NCI-H2196 (cell line): ENCODE results near the gene TDRD9.

Experiments
- DNase-seq: peaks from one replicate; lab custom pipeline; 2025; ENCODE audit not compliant: unreplicated experiment; lab: John Stamatoyannopoulos, UW

TDRD9 gene

DNA sequence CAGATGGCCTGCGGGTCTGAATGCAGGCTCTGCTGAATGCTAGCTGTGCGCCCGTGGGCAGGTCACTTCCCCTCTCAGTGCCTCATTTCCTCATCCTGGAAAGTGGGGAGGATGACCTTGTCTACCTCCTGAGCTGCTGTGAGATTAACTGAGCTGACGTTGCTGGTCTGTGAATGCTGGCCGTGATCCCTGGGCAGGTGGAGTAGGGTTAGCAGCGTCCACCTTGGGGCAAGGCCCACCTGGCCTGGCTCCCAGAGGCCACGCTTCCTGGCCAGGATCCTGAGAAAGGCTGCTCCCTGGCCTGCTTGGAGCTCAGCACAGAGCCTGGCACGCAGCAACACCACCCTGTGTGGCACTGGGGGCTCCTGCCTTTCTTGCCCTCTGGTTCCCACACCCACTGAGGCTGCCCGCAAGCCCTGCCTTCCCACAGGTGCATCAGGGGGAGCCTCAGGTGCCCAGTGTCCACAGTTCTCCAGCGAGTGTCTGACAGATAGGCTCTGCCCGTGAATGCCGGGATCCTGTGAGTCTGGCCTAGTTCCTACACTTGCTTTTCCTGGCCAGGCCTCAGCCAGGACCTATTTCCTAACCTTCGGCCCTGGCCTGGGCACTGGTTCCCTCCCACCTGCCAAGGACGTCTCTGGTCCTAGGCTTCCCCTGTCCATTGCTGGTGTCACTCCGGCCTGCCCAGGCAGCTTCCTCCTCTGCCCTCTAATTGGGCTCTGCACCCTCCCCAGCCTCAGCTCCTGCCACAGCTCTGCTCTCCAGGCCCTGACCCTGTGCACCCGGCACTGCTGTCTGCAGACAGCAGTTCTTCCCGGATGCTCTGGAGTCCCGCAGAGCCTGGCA lies 37.2 kb upstream of the TDRD9 start:
- no peak for DNase-seq

DNA sequence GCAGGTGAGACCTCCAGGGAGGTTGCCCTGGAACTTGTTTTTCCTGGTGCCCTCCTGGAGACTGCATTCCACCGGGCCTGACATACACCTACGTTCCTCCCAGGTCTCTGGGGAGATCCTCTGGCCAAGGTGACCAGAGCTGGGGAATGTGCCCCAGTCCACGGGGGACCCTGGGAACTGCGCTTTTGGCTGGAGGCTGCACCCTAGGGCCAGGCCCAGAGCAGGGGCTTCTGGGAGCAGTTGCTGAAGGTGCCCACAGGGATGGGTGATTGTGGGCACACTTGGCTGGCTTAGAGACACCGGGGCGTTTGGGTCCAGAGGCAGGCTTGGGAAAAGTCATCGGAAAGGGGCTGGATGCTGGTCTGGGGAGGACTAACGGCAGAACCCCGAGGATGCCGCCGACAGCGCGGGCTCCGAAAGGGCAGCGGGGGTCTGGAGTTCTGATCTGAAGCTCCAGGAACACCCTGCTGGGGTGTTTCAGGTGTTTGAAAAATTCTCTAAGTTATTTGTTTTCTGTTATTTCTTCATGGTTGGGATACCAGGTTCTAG lies 36.5 kb upstream of the TDRD9 start:
- DNase-seq, result no peak

DNA sequence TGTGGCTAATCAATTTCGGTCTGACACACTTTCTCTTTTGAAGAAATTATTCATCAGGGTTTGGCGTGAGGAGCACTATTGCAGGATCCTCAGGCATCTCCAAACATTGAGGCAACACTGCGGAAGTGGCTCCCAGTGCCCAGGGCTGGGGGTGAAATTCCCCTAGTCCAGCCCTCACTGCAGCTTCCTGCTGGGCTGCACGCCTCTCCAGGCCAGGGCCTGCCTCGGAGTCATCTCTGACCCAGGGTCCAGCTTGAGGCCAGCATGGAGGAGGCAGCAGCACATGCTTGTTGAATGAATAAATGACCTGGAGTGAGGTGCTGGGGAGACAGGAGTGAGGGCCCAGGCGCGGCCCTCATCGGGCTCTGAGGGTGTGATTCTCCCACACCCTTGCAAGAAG lies 36.0 kb upstream of the TDRD9 start:
- DNase-seq, result no peak

DNA sequence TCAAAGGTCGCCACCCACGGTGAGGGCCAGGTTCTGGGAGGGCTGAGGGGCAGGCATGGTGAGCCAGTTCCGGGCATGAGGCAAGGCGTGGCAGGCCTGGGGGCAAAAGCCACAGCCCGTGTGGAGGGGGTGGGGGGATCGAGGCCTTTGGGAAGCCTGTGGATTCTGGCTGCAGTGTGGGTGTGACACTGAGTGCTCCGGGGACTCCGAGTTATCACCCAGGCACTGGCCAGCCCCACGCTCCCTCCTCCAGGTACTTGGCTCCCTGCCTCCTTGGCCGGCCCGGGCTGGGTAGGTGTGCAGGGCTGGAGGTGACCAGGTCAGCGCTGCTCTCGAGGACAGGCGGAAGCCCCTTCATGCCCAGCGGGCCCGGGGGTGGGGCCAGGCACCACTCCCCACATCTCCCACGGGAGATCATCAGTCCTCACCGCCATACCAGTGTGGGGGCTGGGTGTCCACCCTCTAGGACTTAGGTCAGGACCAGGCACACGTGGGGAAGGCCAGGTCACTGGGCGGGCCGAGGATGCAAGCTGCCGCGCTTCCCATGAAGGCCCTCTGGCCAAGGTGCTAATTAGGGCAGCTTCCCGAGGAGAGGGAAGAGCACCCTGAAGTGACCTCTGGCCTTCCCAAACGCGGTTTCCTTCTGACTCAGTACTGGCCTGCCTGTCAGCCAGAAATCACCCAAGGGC lies 34.1 kb upstream of the TDRD9 start:
- DNase-seq, result no peak

DNA sequence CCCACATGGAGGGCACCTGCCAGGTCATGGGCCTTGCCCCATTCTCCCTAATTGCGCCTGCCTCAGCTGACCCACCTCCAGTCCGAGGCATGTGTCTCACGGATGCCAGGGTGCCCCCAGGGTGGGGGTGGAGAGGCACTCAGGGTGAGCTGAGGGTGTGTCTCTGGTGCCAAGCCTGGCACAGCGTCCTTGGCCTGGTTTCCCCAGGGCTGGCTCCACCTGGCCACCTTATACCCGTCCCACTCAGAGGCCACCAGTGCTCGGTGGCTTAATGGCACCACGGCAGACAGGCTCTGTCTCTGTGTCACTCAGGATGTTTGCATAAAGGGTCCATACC lies 33.6 kb upstream of the TDRD9 start:
- no peak for DNase-seq

DNA sequence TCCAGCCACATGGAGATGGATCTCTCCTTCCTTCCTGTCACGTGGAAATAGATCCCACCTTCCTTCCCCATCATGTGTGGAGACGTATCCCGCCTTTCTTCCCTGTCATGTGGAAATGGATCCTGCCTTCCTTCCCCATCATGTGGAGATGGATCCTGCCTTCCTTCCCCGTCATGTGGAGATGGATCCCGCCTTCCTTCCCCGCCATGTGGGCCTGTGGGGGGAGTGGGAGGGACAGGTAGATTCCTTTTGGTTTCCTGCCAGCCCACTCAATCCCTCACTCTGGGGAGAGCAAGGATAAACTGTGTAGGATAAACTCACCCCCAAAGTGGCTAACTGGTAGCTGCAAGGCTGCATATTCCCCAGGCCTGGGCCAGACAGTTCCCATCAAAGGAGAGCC lies 31.7 kb upstream of the TDRD9 start:
- no peak for DNase-seq

DNA sequence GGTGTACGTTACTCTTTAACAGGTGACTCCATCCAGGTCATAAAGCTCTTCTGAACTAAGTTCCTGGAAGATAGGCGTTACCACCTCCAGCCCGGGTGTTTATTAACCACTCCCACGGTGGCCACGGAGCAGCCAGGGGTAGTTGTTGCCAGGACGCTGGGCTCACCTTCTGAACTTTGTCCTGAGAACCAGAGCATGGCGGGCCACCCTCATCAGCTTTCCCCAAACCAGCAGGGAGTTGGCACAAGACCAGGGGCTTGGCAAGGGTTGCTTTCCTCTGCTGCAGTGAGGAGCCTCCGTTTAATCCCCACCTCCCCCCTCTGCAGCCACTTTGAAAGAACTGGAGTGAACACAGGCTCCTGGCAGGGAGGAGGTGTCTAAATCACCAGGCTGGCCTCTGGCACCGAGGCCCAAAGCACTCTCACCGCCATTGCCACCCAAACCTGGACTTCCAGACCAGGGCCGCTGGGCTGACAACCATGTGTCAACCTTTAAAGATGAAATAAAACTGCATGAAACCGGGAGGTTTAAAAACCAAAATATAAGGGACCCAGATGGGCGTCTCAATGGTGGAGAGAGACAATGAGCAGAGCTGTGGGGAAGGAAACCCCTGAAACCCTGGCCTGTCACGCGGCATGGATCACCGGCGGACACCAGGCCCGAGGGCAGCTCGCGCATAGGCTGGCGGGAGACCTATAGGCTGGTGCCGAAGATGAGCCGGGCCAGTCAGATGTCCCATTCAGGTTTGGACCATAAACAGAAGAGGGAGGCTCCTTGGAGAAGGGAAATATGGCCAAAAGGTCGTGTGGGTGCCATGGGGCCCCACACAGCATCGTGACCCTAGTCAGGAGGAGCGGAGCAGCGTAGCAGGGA lies 30.9 kb upstream of the TDRD9 start:
- peak; percentile 4 for DNase-seq

DNA sequence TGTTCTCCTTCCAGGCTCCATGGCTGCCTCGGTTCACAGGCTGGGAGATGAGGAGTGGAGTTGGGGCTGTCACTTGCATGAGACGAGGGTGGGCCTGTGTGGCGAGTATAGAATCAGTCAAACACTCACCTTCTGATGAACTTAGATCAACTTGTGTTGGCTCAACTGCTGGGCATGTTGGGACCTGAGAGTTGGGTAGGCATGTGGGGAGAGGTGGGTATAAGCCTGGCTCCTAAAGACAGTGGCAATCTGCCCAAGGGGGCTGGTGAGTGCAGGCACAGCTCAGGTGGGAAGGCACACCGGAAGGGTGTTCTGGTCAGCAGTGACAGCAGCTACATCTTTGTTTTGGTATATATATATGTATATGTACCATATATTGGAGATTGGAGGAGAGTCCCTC lies 30.1 kb upstream of the TDRD9 start:
- no peak for DNase-seq

DNA sequence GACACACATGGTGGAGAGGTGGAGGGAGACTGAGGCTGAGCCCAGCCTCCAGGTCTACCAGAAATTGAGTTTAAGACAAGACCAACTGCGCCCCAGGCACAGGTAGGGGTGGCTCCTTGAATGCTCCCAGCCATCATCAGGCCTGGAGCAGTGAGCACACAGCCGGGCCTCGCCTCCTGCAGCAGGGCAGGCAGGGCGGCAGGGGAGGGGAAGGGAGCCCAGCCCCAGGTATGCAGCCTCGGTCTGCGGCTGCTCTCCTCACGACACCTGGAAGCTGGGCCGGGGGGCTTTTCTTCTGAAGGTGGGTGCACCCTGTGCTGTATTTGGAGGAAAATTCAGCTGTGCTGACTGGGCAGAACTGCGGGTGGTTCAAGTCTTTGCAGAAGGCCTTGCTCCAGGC lies 29.5 kb upstream of the TDRD9 start:
- DNase-seq, result no peak

DNA sequence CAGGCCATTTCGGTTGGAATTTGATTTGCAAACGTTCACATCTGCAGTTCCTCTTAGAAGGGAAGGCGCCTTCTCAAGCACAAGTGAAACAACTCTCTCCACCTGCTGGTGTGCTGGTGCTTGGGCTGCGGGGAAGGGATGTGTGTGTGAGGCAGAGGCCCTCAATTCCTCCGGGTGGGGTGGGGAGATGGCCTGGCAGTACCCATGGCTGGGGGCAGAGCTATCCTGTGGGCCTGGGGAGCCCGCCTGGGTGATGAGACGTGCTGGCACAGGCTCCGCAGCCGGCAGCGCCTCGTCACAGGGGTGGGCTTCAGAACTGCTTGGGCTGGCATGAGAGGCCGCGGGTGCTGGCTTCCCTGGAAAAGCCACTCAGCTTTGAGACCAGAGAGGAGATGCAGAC lies 28.9 kb upstream of the TDRD9 start:
- DNase-seq, result no peak

DNA sequence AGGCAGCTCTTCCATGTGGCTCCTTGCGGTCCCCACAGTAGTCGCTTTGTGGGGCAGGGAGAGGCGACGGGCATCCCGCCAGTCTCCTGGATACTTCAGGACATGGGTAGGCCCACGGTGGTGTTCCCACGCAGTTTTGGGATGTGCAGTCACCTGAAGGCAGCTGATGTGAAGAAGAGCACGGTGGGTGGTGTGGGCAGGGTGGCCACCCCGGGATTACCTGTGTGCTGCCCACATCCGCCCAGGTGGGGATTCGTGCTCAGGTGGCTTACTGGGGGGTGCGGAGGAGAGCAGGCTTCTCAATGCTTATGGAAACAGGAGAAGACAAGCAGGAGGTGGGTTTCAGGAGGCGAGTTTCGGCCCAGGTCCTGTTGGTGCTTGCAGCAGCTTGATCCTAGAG lies 28.4 kb upstream of the TDRD9 start:
- DNase-seq, result no peak

DNA sequence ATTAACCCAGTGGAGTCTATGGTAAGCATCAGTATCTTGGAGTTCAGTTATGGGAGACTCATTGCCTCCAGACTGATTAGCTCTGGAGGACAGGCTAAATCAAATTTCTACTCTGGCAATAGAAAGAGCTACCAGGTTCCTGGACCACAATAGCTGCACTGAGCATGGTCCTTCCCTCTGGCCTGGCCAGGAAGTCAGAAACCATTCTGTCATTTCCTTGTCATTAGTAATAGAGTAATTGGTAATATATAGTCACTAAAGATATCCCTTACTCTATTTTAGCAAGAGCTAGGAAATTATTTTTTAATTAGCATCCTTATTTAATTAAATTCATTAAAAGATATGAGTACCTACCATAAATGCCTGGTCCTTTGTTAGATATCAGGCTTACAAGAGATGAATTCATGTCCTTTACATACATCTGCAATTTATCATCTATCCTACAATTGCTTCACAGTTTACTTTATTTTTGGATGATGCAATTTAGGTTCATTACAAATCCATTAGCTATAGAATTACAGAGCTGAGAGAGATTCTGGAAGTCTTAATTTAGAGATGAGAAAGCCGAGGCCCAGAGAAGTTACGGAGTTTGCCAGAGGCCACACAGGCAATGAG lies 23.7 kb upstream of the TDRD9 start:
- DNase-seq, result no peak

DNA sequence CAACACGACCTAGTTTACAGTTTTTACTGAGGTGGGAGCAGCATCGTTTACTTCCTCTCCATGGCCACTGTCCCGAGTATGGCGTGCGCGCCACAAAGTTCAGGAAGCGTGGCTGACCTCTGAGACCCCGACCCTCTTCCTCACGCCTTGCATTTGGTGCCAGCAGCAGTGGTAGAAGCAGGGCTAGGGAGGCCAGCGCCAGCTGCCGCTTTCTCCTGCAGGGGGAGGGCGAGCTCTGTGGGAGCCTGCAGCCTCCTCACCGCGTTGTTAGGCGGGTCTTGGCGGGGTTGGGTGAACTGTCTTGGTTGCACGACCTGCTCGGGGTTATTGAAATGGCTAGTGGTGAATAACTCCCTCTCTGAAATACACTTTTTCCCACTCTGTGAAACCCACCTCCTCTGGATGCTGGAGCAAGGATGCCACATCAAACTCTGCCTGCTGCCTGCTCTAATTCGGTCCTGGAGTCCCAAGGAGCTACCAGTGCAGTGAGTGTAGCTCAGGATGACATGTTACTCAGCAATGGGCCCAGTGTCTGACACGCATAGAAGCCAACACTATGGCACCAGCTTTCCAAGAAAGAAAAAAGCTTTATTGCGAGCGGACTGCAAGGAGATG lies 22.3 kb upstream of the TDRD9 start:
- DNase-seq, result no peak

DNA sequence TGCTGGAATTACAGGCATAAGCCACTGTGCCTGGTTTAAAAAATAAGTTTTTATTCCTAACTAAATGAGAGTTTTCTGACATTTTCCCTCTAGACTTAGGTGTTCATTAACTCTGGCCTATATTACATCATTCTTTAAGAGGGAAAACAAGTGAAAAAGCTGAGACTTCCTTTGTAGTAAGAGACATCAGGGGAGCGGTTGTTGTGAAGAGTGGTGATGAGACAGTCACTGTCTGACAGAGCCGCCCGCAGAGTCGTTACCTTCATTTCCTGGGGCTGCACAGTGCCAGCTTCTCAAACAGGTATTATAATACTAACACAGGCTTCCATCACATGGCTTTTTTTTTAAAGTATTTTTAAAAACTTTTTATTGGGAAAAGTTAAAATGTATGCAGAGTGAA lies 19.7 kb upstream of the TDRD9 start:
- DNase-seq, result no peak

DNA sequence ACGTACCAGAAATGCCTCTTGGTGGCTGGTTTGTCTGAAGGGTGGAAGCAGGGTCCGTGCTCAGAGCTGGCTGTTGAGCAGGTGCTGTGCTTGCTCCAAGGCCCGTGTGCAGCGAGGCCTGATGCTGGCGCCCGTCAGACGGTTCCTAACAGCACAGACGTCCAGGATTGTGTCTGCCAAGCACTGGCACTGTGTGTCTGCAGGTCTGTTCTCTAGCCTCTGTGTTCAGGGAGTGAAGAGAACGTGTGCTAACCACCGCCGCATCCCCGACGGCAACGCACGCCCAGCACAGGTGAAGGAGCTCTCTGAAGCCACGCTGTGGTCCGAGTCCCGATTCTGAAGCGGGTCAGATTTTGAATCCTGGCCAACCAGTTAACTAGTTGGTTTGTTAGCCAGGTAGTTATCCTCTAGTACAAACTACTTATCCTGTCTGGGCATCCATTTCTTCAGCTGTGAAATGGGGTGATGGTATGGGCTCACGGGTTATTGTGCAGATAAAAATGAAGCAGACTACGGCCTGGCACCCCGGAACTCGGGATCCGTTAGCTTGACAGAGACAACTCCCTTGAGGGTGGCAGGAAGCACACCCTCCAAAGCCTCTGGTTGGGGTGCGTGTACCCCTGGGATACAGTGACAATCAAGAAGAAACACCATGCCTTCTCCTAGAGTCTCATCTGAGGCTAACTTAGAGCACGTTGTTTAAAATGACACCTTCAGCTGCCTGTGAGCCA lies 18.6 kb upstream of the TDRD9 start:
- no peak for DNase-seq

DNA sequence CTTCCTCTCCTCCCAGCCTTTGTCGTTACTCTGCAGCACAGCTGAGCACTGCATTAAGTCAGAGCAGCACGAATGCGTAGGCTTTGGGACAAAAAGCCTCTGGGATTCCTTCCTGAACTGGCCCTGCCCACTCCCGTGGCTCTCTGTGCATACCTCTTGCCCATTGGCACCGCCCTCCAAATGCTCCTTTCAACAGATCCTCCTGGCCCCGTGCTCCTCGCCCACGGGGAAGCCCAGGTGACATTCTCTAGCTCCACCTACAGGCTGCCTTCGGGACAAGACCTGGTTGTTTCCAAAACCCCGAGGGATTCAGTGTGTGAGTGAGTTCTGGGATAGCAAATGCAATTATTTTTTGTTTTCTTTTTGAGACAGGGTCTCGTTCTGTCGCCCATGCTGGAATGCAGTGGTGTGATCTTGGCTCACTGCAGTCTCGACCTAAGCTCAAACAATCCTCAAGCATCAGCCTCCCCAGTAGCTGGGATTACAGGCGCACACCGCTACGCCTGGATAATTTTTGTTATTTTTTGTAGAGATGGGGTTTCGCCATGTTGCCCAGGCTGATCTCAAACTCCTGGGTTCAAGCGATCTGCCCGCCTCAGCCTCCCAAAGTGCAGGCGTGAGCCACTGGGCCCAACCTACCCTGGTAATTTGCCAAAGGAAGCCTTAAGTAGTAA lies 17.9 kb upstream of the TDRD9 start:
- DNase-seq, result peak; percentile 76

DNA sequence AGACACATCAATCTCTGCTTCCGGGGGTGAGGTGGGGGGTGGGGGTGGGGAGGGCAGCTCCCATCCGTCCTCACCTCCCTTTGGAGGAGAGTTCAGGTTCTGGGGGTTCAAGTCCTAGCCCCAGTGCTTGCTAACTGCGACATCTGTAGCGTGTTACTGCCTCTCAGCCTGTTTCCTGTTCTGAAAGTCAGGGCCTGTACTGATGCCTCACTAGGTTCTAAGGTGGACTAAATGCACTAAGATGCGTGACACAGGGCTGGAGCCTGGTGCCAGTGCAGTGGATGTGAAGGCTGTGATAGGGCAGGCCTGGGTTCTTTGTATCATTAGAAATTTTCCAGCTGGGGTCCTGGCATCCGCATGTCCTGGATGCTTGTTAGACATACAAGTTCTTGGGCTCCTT lies 17.3 kb upstream of the TDRD9 start:
- no peak for DNase-seq

DNA sequence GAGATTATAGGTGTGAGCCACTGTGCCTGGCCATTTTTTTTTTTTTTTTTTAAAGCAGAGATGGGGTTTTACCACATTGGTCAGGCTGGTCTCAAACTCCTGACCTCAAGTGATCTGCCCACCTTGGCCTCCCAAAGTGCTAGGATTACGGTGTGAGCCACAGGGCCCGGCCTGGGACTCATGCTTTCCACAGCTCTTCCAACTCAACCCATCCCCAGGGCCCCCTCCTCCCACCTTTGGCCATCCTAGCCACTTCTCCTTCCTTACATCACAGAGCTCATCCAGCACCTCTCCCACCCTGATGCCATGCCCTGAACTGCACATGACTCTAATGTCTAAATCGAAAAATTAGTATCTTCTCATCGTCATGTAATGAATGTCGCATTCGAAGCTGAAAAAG lies 12.6 kb upstream of the TDRD9 start:
- no peak for DNase-seq

DNA sequence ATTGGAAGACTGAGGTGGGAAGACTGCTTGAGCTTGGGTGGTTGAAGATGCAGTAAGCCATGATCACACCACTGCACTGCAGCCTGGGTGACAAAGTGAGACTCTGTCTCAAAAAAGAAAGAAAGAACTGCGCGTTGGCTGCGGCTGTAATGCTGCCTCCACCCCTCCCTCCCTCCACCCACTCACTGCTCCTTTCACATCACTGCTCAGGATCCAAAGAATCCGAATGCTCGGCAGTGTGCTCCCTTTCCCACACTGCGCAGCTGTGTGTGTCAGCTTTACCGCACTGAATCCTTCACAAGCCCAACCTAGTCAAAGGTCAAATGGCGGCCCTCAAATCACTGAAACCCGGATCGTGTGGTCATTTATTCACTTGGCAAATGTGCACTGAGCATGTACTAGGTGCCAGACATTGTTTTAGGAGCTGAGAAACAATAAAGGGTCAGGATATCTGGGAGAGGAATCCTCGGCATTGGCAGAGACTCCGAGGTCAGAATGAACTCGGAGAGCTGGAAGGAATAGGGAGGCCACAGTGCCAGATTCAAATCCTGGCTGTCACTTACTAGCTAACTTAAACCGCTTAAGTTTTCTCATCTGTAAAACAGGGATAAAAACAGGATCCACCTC lies 11.5 kb upstream of the TDRD9 start:
- DNase-seq, result no peak
